OCI-LY7 (cell line): ENCODE data around the gene CHCHD5.

Experiments
- CTCF ChIP-seq: fragments of 200-600 bp; sonication (generic); conservative IDR thresholded peaks from 2 replicates; pipeline ENCODE4 v1.5.1; 2014; ENCODE audit warnings: mild to moderate bottlenecking, antibody characterized with exemption, low read length, moderate library complexity, mixed read lengths
- EZH2phosphoT487 ChIP-seq: fragments of 200-600 bp; sonication (generic); IDR thresholded peaks from 2 replicates; pipeline ENCODE4 v1.6.1; 2018; ENCODE audit warnings: low read depth, borderline replicate concordance, mild to moderate bottlenecking, mixed run types, antibody characterized with exemption, low read length, moderate library complexity, mixed read lengths

GRCh38 chr2:112547333-112547732, 37.1 kb upstream of the CHCHD5 start:
- TF ChIP-seq CTCF (no peak), EZH2phosphoT487 (no peak)
